NCI-H2081 (cell line): ENCODE data around the gene ATRIP.
"Not testable (repeated sequence)": the region's sequence is repeated elsewhere in the genome, so short reads cannot be mapped to it uniquely, and the experiment has no call there.

Experiments
- DNase-seq, 2 experiments: peaks; one replicate each; lab custom pipeline; 2025; lab: John Stamatoyannopoulos, UW

The ATRIP gene

GRCh38 chr3:48446425-48447193 lies at the start of gene ATRIP:
ATRIP (plus strand) TSS chr3:48446737; CDS start chr3:48446846, 109 bp downstream.
- DNase-seq, result peak; percentile 79 to 83

GRCh38 chr3:48397767-48398681 lies 48.5 kb upstream of the ATRIP start:
- DNase-seq, result no peak

- no peak for DNase-seq
These were observed 47.7 kb upstream of the ATRIP start for GRCh38 chr3:48398701-48399386.

GRCh38 chr3:48399387-48400172 lies 47.0 kb upstream of the ATRIP start:
- DNase-seq, result peak in 1 of 2 experiments; percentile 28

- peak; percentile 24 to 45 for DNase-seq
These were observed 45.6 kb upstream of the ATRIP start for GRCh38 chr3:48400824-48401433.

- not testable (repeated sequence) for DNase-seq
These were observed 45.1 kb upstream of the ATRIP start for GRCh38 chr3:48401434-48401901.

GRCh38 chr3:48402281-48402732 lies 44.2 kb upstream of the ATRIP start:
- DNase-seq, result no peak

GRCh38 chr3:48402907-48403306 lies 43.6 kb upstream of the ATRIP start:
- DNase-seq, result no peak

- no peak for DNase-seq
These were observed 42.8 kb upstream of the ATRIP start for GRCh38 chr3:48403533-48404439.

- DNase-seq, result no peak
These were observed 41.8 kb upstream of the ATRIP start for GRCh38 chr3:48404440-48405342.

- DNase-seq, result no peak
These were observed 41.1 kb upstream of the ATRIP start for GRCh38 chr3:48405343-48405881.

- no peak for DNase-seq
These were observed 40.6 kb upstream of the ATRIP start for GRCh38 chr3:48405971-48406370.

- DNase-seq, result no peak
These were observed 39.8 kb upstream of the ATRIP start for GRCh38 chr3:48406443-48407431.

GRCh38 chr3:48407542-48408099 lies 38.9 kb upstream of the ATRIP start:
- DNase-seq, result no peak

- no peak for DNase-seq
These were observed 37.7 kb upstream of the ATRIP start for GRCh38 chr3:48408823-48409281.

GRCh38 chr3:48409291-48410201 lies 37.0 kb upstream of the ATRIP start:
- no peak for DNase-seq
